Prostate gland (tissue), 2 donors: ENCODE results near the gene C4orf36.

Experiments
- CTCF ChIP-seq, 4 experiments: fragments of 200-600 bp in 2 of 4; fragments of 450-650 bp in 2 of 4; sonication (generic) in 2 of 4; IDR thresholded peaks; 1 replicate in 3 of 4; 2 replicates in 1 of 4; pipeline ENCODE4 v1.5.1; 2016 to 2019; ENCODE audit warnings: antibody characterized with exemption in 4 of 4, mild to moderate bottlenecking in 2 of 4, moderate library complexity in 2 of 4
- POLR2A ChIP-seq: fragments of 450-650 bp; IDR thresholded peaks from one replicate; pipeline ENCODE4 v1.6.1; 2016; ENCODE audit warnings: antibody characterized with exemption, mild to moderate bottlenecking
- POLR2AphosphoS5 ChIP-seq: sonication (generic); formaldehyde crosslinking; IDR thresholded peaks from one replicate; pipeline ENCODE4 v1.6.1; 2017; ENCODE audit warnings: antibody characterized with exemption

GRCh38 chr4:86918539-86919072, 26.4 kb upstream of the C4orf36 start:
- TF ChIP-seq CTCF (IDR thresholded peaks at IDR 0.05): no peak
- no peak for TF ChIP-seq POLR2AphosphoS5
- TF ChIP-seq POLR2A: no peak
